Endothelial cell of hepatic sinusoid (primary cell): ENCODE measurements around the gene EXD3.

Experiments used
- in situ Hi-C: cut with HindIII; loops from 2 replicates; pipeline ENCODE4 v1.10.0; 2017; ENCODE audit warnings: low sequenced_read_pairs

Gene EXD3

GRCh38 chr9:137301081-137301947 lies 121.6 kb downstream of the EXD3 start:
- in situ Hi-C loops, result no loop called here

- in situ Hi-C loops, result no loop called here
Measured at GRCh38 chr9:137300567-137301080, 122.3 kb downstream of the EXD3 start.

- in situ Hi-C loops, result no loop called here
Measured at GRCh38 chr9:137299938-137300337, 123.0 kb downstream of the EXD3 start.

- in situ Hi-C loops, result no loop called here
Measured at GRCh38 chr9:137299203-137299565, 123.8 kb downstream of the EXD3 start.

- in situ Hi-C loops, result no loop called here
Measured at GRCh38 chr9:137298401-137299202, 124.4 kb downstream of the EXD3 start.

- in situ Hi-C loops, result no loop called here
Measured at GRCh38 chr9:137297966-137298365, 125.0 kb downstream of the EXD3 start.

- in situ Hi-C loops, result no loop called here
Measured at GRCh38 chr9:137296670-137297664, 126.0 kb downstream of the EXD3 start.

GRCh38 chr9:137295849-137296669 lies 126.9 kb downstream of the EXD3 start:
- in situ Hi-C loops, result no loop called here

- in situ Hi-C loops, result no loop called here
Measured at GRCh38 chr9:137295238-137295811, 127.6 kb downstream of the EXD3 start.

GRCh38 chr9:137294681-137295237 lies 128.2 kb downstream of the EXD3 start:
- in situ Hi-C loops, result no loop called here

- in situ Hi-C loops, result no loop called here
Measured at GRCh38 chr9:137294091-137294680, 128.8 kb downstream of the EXD3 start.

GRCh38 chr9:137293482-137294090 lies 129.4 kb downstream of the EXD3 start:
- in situ Hi-C loops, result no loop called here

- in situ Hi-C loops, result no loop called here
Measured at GRCh38 chr9:137293094-137293481, 129.9 kb downstream of the EXD3 start.

- in situ Hi-C loops, result no loop called here
Measured at GRCh38 chr9:137286975-137287383, 136.0 kb downstream of the EXD3 start.

GRCh38 chr9:137281345-137282116 lies 141.4 kb downstream of the EXD3 start:
- in situ Hi-C loops, result loop anchor here (5.0 kb wide), 1 partner anchor 136 kb away; no protein-coding TSS in a partner anchor

GRCh38 chr9:137280474-137281344 lies 142.3 kb downstream of the EXD3 start:
- in situ Hi-C loops, result loop anchor here (5.0 kb wide), 1 partner anchor 137 kb away; no protein-coding TSS in a partner anchor
